Measurements from ENCODE around the gene ATPAF2.

DNA sequence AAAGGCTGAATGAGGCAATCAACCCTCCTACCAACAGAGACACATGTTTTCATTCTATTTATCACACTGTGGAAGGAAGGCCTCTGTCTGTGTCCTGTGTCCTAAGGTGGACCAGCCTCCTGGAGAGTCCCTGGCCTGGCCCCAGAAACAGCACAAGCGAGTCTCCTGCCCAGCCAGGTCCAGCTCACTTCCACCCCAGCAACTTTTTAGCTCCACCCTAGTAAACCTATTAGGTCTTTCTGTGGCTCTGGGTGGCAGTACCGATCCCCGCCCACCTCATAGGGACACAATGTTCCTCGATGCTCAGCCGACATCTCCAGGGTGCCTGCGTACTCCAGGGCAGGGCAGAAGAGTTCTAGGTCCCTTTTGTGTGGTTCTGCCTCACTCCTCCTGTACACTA lies 55.6 kb downstream of the ATPAF2 start:
- TF ChIP-seq, protein P1, sequence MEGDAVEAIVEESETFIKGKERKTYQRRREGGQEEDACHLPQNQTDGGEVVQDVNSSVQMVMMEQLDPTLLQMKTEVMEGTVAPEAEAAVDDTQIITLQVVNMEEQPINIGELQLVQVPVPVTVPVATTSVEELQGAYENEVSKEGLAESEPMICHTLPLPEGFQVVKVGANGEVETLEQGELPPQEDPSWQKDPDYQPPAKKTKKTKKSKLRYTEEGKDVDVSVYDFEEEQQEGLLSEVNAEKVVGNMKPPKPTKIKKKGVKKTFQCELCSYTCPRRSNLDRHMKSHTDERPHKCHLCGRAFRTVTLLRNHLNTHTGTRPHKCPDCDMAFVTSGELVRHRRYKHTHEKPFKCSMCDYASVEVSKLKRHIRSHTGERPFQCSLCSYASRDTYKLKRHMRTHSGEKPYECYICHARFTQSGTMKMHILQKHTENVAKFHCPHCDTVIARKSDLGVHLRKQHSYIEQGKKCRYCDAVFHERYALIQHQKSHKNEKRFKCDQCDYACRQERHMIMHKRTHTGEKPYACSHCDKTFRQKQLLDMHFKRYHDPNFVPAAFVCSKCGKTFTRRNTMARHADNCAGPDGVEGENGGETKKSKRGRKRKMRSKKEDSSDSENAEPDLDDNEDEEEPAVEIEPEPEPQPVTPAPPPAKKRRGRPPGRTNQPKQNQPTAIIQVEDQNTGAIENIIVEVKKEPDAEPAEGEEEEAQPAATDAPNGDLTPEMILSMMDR (IDR thresholded peaks at IDR 0.05 in 8 of 11, conservative IDR thresholded peaks at IDR 0.05 in 3 of 11) = no peak
- TF ChIP-seq POLR2AphosphoS5 (IDR thresholded peaks at IDR 0.05) (no peak), POLR2A (IDR thresholded peaks at IDR 0.05) (no peak)

All from spleen (tissue), 7 donors.